PC-3 (cell line): Measurements from ENCODE around the gene NOTCH4. TPM values are rescaled to one million over a fixed set of nuclear protein-coding genes. Genes with fewer than 3 reads are reported as not detected.

Experiments used
- ATAC-seq: fragments of 200-7000 bp; cut with Tn5 transposase; 2 replicates; pipeline ENCODE4 v1.9.1; 2020; ENCODE audit warnings: mild to moderate bottlenecking, moderate library complexity
- BruUV-seq: library from RNA; stranded (reverse); fragments of 400-500 nt; replicated peaks from 2 replicates; lab custom pipeline; 2021; lab: Mats Ljungman, UMichigan
- CTCF ChIA-PET: fragments of 300-600 bp; sonication (Branson Sonifier 250); formaldehyde crosslinking; loops from one replicate; lab custom pipeline; 2022; ENCODE audit warnings: antibody characterized with exemption; lab: Charles Lee
- POLR2A ChIA-PET: fragments of 300-600 bp; sonication (Branson Sonifier 250); formaldehyde crosslinking; loops from one replicate; lab custom pipeline; 2022; ENCODE audit warnings: antibody characterized with exemption; ENCODE audit not compliant: unreplicated experiment; lab: Charles Lee
- DNase-seq: peaks from one replicate; pipeline ENCODE4 v3.0.0-alpha.2; 2015
- H2AFZ ChIP-seq: fragments of 300-600 bp; sonication (generic); 2 replicates; pipeline ENCODE4 v1.6.0; 2016; ENCODE audit warnings: antibody characterized with exemption, low read length
- H3F3A ChIP-seq: fragments of 300-600 bp; sonication (generic); one replicate; pipeline ENCODE4 v1.6.0; 2017; ENCODE audit warnings: antibody characterized with exemption, low read length, control low read depth, mild to moderate bottlenecking; ENCODE audit not compliant: unreplicated experiment
- H3K27ac ChIP-seq: fragments of 300-600 bp; sonication (generic); 2 replicates; pipeline ENCODE4 v1.5.1; 2016; ENCODE audit warnings: mild to moderate bottlenecking, low read length
- H3K27me3 ChIP-seq: fragments of 300-600 bp; sonication (generic); 2 replicates; pipeline ENCODE4 v1.6.1; 2016; ENCODE audit warnings: low read length, mixed read lengths
- H3K36me3 ChIP-seq: fragments of 300-600 bp; sonication (generic); 2 replicates; pipeline ENCODE4 v1.6.1; 2016; ENCODE audit warnings: low read depth, mixed run types, low read length, mixed read lengths
- H3K4me1 ChIP-seq: fragments of 300-600 bp; sonication (generic); 2 replicates; pipeline ENCODE4 v1.5.1; 2016; ENCODE audit warnings: low read length; ENCODE audit not compliant: insufficient read depth
- H3K4me2 ChIP-seq: fragments of 300-600 bp; sonication (generic); 2 replicates; pipeline ENCODE4 v1.6.0; 2016; ENCODE audit warnings: low read length
- H3K4me3 ChIP-seq: fragments of 300-600 bp; sonication (generic); 2 replicates; pipeline ENCODE4 v1.5.1; 2016; ENCODE audit warnings: mild to moderate bottlenecking, low read length, mixed read lengths
- H3K79me2 ChIP-seq: fragments of 300-600 bp; sonication (generic); 2 replicates; pipeline ENCODE4 v1.6.1; 2017; ENCODE audit warnings: low read length, mixed read lengths
- H3K9ac ChIP-seq: fragments of 300-600 bp; sonication (generic); 2 replicates; pipeline ENCODE4 v1.6.0; 2016; ENCODE audit warnings: mild to moderate bottlenecking, low read length
- H3K9me2 ChIP-seq: fragments of 300-600 bp; sonication (generic); replicated peaks from 2 replicates; pipeline ENCODE4 v1.6.1; 2016; ENCODE audit warnings: mixed run types, low read length, mixed read lengths
- H3K9me3 ChIP-seq: fragments of 300-600 bp; sonication (generic); 2 replicates; pipeline ENCODE4 v1.6.1; 2016; ENCODE audit warnings: low read length, mixed read lengths
- H4K20me1 ChIP-seq: fragments of 300-600 bp; sonication (generic); 2 replicates; pipeline ENCODE4 v1.6.1; 2016; ENCODE audit warnings: low read length, mixed read lengths
- CTCF ChIP-seq: fragments of 300-600 bp; sonication (generic); conservative IDR thresholded peaks from 2 replicates; pipeline ENCODE4 v1.5.1; 2017; ENCODE audit warnings: antibody characterized with exemption, low read depth, mild to moderate bottlenecking, low read length
- EZH2 ChIP-seq: fragments of 300-600 bp; sonication (generic); IDR thresholded peaks from one replicate; pipeline ENCODE4 v1.6.1; 2017; ENCODE audit warnings: antibody characterized with exemption, mild to moderate bottlenecking, low read length; ENCODE audit not compliant: unreplicated experiment
- EZH2phosphoT487 ChIP-seq: fragments of 300-600 bp; sonication (generic); IDR thresholded peaks from 2 replicates; pipeline ENCODE4 v1.6.1; 2018; ENCODE audit warnings: mild to moderate bottlenecking, antibody characterized with exemption, low read length, borderline replicate concordance
- intact Hi-C: fragments of 100-400 bp; cut with micrococcal nuclease; formaldehyde crosslinking; loops from 2 replicates; pipeline ENCODE4 v1.9.0; 2023
- microRNA-seq: library from miRNA; unstranded; fragments of <30 nt; microRNA quantifications from one replicate; pipeline ENCODE4 v1.1.0, GENCODE V29; 2020; ENCODE audit not compliant: unreplicated experiment
- total RNA-seq: library from RNA; depleted of rRNA; stranded (reverse); fragments of >200 nt; gene quantifications from 2 replicates; pipeline ENCODE4 v1.2.3, GENCODE V29; 2014; rRNA removed

Gene NOTCH4
- total RNA-seq, 1 experiment from 2014 or later = 1.7 TPM

DNA sequence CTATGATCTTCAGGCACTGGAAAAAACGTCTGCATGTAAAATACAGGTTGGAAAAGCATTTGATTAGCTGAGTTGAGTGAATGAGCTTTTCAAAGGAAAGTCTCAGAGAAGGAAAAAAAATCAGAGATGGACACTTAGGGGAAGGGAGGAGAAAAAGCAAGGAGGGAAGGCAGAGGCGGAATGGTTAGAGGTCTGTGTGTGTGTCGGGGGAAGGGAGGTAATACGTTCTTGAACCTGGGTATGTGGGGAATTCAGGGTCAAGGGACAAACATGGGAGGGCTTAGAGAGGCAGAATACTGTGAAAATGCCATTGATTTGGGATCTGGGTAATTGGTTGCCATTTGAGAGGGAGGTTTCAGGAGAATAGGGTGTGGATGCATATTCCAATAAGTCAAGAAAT, 77.2 kb downstream of the NOTCH4 start:
- no peak overlapping the region for H3K4me2 ChIP-seq
- H3K9me3 ChIP-seq = no peaks in the 10 kb centered on the region
- H2AFZ ChIP-seq = no peak overlapping the region
- H3K36me3 ChIP-seq = no peaks in the 10 kb centered on the region
- no peak overlapping the region for H3K27ac ChIP-seq
- no peaks in the 10 kb centered on the region for H3F3A ChIP-seq
- intact Hi-C loops = no loop called here
- no peak overlapping the region for H3K4me3 ChIP-seq
- TF ChIP-seq CTCF = no peak
- TF ChIP-seq EZH2 = no peak
- TF ChIP-seq EZH2phosphoT487 = no peak
- BruUV-seq = no TSS peak
- H3K79me2 ChIP-seq = no peaks in the 10 kb centered on the region
- ChIA-PET POLR2A (no interaction called here), CTCF (no interaction called here)
- DNase-seq (no peak), ATAC-seq (no peak)
- H3K9me2 ChIP-seq = no peaks in the 10 kb centered on the region
- H3K27me3 ChIP-seq = no peaks in the 10 kb centered on the region
- H4K20me1 ChIP-seq = no peaks in the 10 kb centered on the region
- no peaks in the 10 kb centered on the region for H3K4me1 ChIP-seq
- H3K9ac ChIP-seq = no peak overlapping the region

GRCh38 chr6:32146287-32146686, 77.6 kb downstream of the NOTCH4 start:
- POLR2A ChIA-PET = no interaction called here
- Histone ChIP-seq H3K79me2 (no peaks in the 10 kb centered on the region), H3K4me1 (no peaks in the 10 kb centered on the region), H3K27me3 (no peaks in the 10 kb centered on the region), H3K36me3 (no peaks in the 10 kb centered on the region), H3K9me3 (no peaks in the 10 kb centered on the region), H3K4me3 (no peak overlapping the region), H3K9me2 (no peaks in the 10 kb centered on the region), H3K4me2 (no peak overlapping the region), H4K20me1 (no peaks in the 10 kb centered on the region), H3K27ac (no peak overlapping the region), H3F3A (no peaks in the 10 kb centered on the region), H2AFZ (no peak overlapping the region), H3K9ac (no peak overlapping the region)
- no peak for TF ChIP-seq EZH2phosphoT487
- TF ChIP-seq EZH2 = no peak
- no peak for TF ChIP-seq CTCF
- no peak for DNase-seq
- no TSS peak for BruUV-seq
- CTCF ChIA-PET = no interaction called here
- ATAC-seq = no peak
- intact Hi-C loops = no loop called here

Small RNA genes within 50 kb of the gene (microRNA-seq; reads per million reads assigned to microRNA genes)
- gene MIR6721 = 5.3 reads per million, percentile 23 among the genes with 10 or more reads in this experiment
- gene MIR6833 = not detected

Other genes starting within 250 kb of the NOTCH4 start
- gene C4A, start 242.0 kb downstream of the NOTCH4 start, total RNA-seq = 2.2 and 3.6 TPM in 2 replicates
- gene C4B, start 209.3 kb downstream of the NOTCH4 start, total RNA-seq = 0.52 and 2.6 TPM in 2 replicates
- not detected in 2 replicates for gene CYP21A2, start 185.7 kb downstream of the NOTCH4 start, total RNA-seq
- 2.9 and 3.3 TPM in 2 replicates for gene TNXB, start 114.7 kb downstream of the NOTCH4 start, total RNA-seq
- 33.4 and 35.7 TPM in 2 replicates for gene ATF6B, start 95.8 kb downstream of the NOTCH4 start, total RNA-seq
- 12.6 and 16.4 TPM in 2 replicates for gene FKBPL, start 93.8 kb downstream of the NOTCH4 start, total RNA-seq
- 1.5 TPM in 1 of 2 replicates, not detected in the other for gene PRRT1, start 72.1 kb downstream of the NOTCH4 start, total RNA-seq
- 16.6 and 30.8 TPM in 2 replicates for gene PPT2, start 69.9 kb downstream of the NOTCH4 start, total RNA-seq
- 7.9 and 14.9 TPM in 2 replicates for gene EGFL8, start 59.5 kb downstream of the NOTCH4 start, total RNA-seq
- gene AGPAT1, start 48.0 kb downstream of the NOTCH4 start, total RNA-seq = 54.7 and 59.6 TPM in 2 replicates
- 69.0 and 80.1 TPM in 2 replicates for gene RNF5, start 45.7 kb downstream of the NOTCH4 start, total RNA-seq
- 2.0 and 5.0 TPM in 2 replicates for gene AGER, start 39.8 kb downstream of the NOTCH4 start, total RNA-seq
- gene PBX2, start 33.9 kb downstream of the NOTCH4 start, total RNA-seq = 25.3 and 33.3 TPM in 2 replicates
- gene GPSM3, start 31.4 kb downstream of the NOTCH4 start, total RNA-seq = 5.0 and 7.1 TPM in 2 replicates
- gene TSBP1, start 147.8 kb upstream of the NOTCH4 start, total RNA-seq = not detected in 2 replicates
- gene BTNL2, start 183.1 kb upstream of the NOTCH4 start, total RNA-seq = not detected in 2 replicates
- not detected in 2 replicates for gene HLA-DRA, start 215.8 kb upstream of the NOTCH4 start, total RNA-seq